ENCODE data around the gene ZFHX3.

ZFHX3 gene

DNA sequence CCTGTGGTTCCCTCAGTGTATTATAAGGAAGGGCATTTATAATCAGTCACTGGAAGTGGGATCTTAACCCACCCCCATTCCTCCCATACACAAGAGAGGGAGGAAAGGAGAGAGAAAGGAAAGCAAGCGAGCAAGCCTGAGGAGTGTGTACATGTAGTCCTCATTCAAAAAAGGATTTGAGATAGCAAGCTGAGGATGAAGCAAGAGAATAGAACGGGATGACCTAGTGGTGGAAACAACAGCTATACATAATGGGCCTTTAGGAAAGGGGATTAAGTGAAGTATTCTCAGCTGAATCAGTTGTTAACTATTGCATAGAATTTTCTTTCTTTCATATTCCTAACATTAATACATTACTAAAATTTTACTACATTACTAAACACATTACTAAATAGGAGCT, 281.4 kb downstream of the ZFHX3 start:
- Histone ChIP-seq H3K9ac (ENCODE audit: low read length) (no peak overlapping the region), H3K36me3 (replicated peaks; ENCODE audit: low read depth, low read length) (no peaks in the 10 kb centered on the region), H3K27ac (ENCODE audit: low read length) (no peak overlapping the region), H2AFZ (ENCODE audit: low read depth, low read length) (no peak overlapping the region), H3K79me2 (ENCODE audit: low read length) (no peaks in the 10 kb centered on the region), H3K9me3 (ENCODE audit: insufficient read depth, low read length) (no peaks in the 10 kb centered on the region), H3K4me3 (ENCODE audit: low read length) (no peak overlapping the region), H4K20me1 (ENCODE audit: insufficient read depth, low read length) (peaks cover 4% of the 10 kb centered on the region; the same call in 1 of the 2 replicates), H3K4me2 (ENCODE audit: low read length) (no peak overlapping the region), H3K4me1 (ENCODE audit: low read length) (peaks cover 17% of the 10 kb centered on the region), H3K27me3 (ENCODE audit: low read depth, low read length) (no peaks in the 10 kb centered on the region)
- no peak for TF ChIP-seq EZH2phosphoT487 (IDR thresholded peaks at IDR 0.05; ENCODE audit: low read depth)
- TF ChIP-seq, protein P1, sequence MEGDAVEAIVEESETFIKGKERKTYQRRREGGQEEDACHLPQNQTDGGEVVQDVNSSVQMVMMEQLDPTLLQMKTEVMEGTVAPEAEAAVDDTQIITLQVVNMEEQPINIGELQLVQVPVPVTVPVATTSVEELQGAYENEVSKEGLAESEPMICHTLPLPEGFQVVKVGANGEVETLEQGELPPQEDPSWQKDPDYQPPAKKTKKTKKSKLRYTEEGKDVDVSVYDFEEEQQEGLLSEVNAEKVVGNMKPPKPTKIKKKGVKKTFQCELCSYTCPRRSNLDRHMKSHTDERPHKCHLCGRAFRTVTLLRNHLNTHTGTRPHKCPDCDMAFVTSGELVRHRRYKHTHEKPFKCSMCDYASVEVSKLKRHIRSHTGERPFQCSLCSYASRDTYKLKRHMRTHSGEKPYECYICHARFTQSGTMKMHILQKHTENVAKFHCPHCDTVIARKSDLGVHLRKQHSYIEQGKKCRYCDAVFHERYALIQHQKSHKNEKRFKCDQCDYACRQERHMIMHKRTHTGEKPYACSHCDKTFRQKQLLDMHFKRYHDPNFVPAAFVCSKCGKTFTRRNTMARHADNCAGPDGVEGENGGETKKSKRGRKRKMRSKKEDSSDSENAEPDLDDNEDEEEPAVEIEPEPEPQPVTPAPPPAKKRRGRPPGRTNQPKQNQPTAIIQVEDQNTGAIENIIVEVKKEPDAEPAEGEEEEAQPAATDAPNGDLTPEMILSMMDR (IDR thresholded peaks at IDR 0.05; ENCODE audit: low read depth, low read length): no peak

DNA sequence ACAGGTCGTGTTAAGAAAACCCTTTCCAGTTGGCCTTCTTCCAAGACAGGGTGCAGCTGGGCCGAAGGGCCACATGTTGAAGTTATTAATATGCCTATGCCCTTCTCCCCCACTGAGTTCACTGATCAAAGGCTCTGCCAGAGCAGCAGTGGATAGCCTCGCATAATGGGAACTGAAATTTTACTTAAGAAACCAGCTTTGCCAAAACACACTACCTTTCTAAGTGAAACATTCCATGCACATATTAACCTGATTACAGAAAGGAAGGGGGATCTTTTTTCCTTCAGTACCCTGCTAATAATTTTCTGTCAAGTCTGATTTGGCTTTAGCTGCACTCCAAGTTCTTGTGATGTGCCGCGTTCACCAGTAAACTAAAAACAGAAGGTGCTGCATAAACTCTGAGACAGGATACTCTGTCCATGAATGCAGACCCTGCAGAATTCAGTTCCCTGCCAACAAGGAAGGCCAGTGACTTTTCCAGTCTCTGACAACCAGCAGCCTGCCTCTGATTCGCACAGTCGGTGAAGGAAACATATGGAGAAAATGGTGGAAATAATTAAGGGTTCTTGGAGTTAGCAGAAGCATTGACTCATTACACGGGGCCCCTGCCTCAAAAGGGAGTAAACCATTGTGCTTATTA, 283.8 kb downstream of the ZFHX3 start:
- Histone ChIP-seq H3K27me3 (ENCODE audit: low read depth, low read length) (no peaks in the 10 kb centered on the region), H3K4me3 (ENCODE audit: low read length) (peak overlapping the region; percentile 1; the same call in 1 of the 2 replicates), H2AFZ (ENCODE audit: low read depth, low read length) (no peak overlapping the region), H4K20me1 (ENCODE audit: insufficient read depth, low read length) (peaks cover 4% of the 10 kb centered on the region; the same call in 1 of the 2 replicates), H3K36me3 (replicated peaks; ENCODE audit: low read depth, low read length) (no peaks in the 10 kb centered on the region), H3K4me2 (ENCODE audit: low read length) (peak overlapping the region; percentile 50), H3K79me2 (ENCODE audit: low read length) (no peaks in the 10 kb centered on the region), H3K9me3 (ENCODE audit: insufficient read depth, low read length) (no peaks in the 10 kb centered on the region), H3K9ac (ENCODE audit: low read length) (no peak overlapping the region), H3K4me1 (ENCODE audit: low read length) (peaks cover 17% of the 10 kb centered on the region), H3K27ac (ENCODE audit: low read length) (no peak overlapping the region)
- TF ChIP-seq EZH2phosphoT487 (IDR thresholded peaks at IDR 0.05; ENCODE audit: low read depth): no peak
- TF ChIP-seq, protein P1 (IDR thresholded peaks at IDR 0.05; ENCODE audit: low read depth, low read length): no peak

DNA sequence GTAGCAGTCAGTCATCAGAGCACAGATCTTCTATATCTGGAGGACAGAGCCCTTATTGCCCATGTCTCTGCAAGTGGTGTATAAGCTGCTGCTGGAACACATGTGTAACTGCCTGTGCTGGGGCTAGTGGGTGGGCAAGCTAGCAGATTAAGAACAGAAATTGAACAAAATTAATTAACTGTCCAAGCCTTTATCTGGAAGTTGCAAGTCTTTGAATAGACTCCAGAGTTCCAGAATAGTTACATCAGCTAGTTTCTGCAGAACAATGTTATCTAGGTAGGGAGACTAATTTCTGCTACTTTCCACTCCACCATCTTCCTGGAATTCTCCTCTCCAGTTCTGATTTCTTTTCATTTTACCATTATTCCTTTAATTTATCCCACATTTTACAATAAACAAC, 287.3 kb downstream of the ZFHX3 start:
- H3K4me1 ChIP-seq (ENCODE audit: low read length): peaks cover 17% of the 10 kb centered on the region
- H2AFZ ChIP-seq (ENCODE audit: low read depth, low read length): no peak overlapping the region
- no peak overlapping the region for H3K4me3 ChIP-seq (ENCODE audit: low read length)
- no peak overlapping the region for H3K9ac ChIP-seq (ENCODE audit: low read length)
- H4K20me1 ChIP-seq (ENCODE audit: insufficient read depth, low read length): peaks cover 4% of the 10 kb centered on the region; the same call in 1 of the 2 replicates
- no peaks in the 10 kb centered on the region for H3K79me2 ChIP-seq (ENCODE audit: low read length)
- no peaks in the 10 kb centered on the region for H3K27me3 ChIP-seq (ENCODE audit: low read depth, low read length)
- H3K9me3 ChIP-seq (ENCODE audit: insufficient read depth, low read length): peaks cover 12% of the 10 kb centered on the region
- H3K4me2 ChIP-seq (ENCODE audit: low read length): no peak overlapping the region
- peaks cover 3% of the 10 kb centered on the region for H3K36me3 ChIP-seq (replicated peaks; ENCODE audit: low read depth, low read length)
- no peak overlapping the region for H3K27ac ChIP-seq (ENCODE audit: low read length)
- TF ChIP-seq, protein P1 (IDR thresholded peaks at IDR 0.05; ENCODE audit: low read depth, low read length): no peak
- no peak for TF ChIP-seq EZH2phosphoT487 (IDR thresholded peaks at IDR 0.05; ENCODE audit: low read depth)

DNA sequence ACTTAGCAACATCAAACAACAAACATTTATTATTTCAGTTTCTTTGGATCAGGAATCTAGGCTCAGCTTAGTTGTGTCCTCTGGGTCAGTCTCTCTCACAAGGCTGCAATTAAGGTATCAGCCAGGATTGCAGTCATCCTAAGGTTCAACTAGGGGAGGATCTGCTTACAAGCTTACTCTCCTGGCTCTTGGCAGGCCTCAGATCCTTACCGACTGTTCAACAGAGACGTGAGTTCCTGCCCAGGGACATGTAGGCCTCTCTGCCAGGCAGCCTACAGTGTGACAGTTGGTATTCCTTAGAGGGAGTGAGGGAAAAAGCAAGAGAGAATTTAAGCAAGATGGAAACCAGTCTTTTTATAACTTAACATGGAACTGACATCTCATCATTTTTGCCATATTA, 294.0 kb downstream of the ZFHX3 start:
- no peak overlapping the region for H3K4me3 ChIP-seq (ENCODE audit: low read length)
- no peak overlapping the region for H3K4me2 ChIP-seq (ENCODE audit: low read length)
- H2AFZ ChIP-seq (ENCODE audit: low read depth, low read length): no peak overlapping the region
- no peak overlapping the region for H3K9ac ChIP-seq (ENCODE audit: low read length)
- peaks cover under 1% of the 10 kb centered on the region for H3K36me3 ChIP-seq (replicated peaks; ENCODE audit: low read depth, low read length)
- TF ChIP-seq EZH2phosphoT487 (IDR thresholded peaks at IDR 0.05; ENCODE audit: low read depth): no peak
- TF ChIP-seq, protein P1 (IDR thresholded peaks at IDR 0.05; ENCODE audit: low read depth, low read length): no peak
- H3K27ac ChIP-seq (ENCODE audit: low read length): no peak overlapping the region
- H3K4me1 ChIP-seq (ENCODE audit: low read length): no peaks in the 10 kb centered on the region
- peaks cover 10% of the 10 kb centered on the region for H3K9me3 ChIP-seq (ENCODE audit: insufficient read depth, low read length)
- no peaks in the 10 kb centered on the region for H4K20me1 ChIP-seq (ENCODE audit: insufficient read depth, low read length)
- no peaks in the 10 kb centered on the region for H3K79me2 ChIP-seq (ENCODE audit: low read length)
- no peaks in the 10 kb centered on the region for H3K27me3 ChIP-seq (ENCODE audit: low read depth, low read length)
